ENCODE results near the gene PGM2L1. TPM values are rescaled to one million over a fixed set of nuclear protein-coding genes. Genes with fewer than 3 reads are reported as not detected.

Gene PGM2L1
- total RNA-seq, 1 donor from 2014 or later: 15.1 TPM

DNA sequence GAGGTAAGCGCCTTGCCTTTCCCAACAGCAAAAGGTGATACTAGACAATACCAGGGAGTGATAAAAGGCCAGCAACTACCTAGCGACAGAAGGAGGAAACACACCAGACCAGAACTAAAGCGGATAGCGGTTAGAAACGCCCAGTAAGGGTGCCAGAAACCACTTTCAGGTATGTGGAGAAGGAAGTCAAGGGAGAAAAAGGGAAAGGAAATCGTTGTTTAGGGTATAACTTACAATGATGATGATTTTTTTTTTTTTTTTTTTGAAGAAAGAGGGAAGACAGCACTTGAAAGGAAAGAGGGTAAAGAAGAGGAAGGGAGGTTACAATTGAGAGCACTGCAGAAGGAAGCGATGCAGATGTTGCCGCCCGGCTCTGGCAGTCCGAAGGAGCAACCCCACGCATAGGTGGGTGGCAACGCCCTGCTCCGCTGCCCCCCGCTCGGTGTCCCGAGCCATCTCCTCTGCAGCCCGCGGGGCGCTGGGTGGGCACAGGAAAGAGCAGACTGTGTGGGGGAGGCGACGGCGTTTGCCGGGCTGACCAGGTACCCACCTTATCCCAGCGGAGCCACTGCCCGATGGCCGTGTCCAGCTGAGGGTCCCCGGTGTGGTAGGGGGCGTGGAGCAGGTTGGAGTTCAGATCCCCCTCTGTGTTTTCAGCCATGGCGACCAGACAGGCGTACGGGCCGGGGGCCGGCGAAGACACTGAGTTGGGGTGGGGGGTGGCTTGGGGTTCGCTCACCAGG lies 561 bp downstream of the PGM2L1 start:
- TF ChIP-seq, protein P1, sequence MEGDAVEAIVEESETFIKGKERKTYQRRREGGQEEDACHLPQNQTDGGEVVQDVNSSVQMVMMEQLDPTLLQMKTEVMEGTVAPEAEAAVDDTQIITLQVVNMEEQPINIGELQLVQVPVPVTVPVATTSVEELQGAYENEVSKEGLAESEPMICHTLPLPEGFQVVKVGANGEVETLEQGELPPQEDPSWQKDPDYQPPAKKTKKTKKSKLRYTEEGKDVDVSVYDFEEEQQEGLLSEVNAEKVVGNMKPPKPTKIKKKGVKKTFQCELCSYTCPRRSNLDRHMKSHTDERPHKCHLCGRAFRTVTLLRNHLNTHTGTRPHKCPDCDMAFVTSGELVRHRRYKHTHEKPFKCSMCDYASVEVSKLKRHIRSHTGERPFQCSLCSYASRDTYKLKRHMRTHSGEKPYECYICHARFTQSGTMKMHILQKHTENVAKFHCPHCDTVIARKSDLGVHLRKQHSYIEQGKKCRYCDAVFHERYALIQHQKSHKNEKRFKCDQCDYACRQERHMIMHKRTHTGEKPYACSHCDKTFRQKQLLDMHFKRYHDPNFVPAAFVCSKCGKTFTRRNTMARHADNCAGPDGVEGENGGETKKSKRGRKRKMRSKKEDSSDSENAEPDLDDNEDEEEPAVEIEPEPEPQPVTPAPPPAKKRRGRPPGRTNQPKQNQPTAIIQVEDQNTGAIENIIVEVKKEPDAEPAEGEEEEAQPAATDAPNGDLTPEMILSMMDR (conservative IDR thresholded peaks at IDR 0.05): peak; percentile 41
- Mint-ChIP-seq H3K36me3 (ENCODE audit: low read depth) (no peaks in the 10 kb centered on the region), H3K27ac (ENCODE audit: unreplicated experiment) (peak overlapping the region; percentile 96), H3K27me3 (ENCODE audit: low read depth) (no peaks in the 10 kb centered on the region), H3K9me3 (no peaks in the 10 kb centered on the region), H3K4me1 (peaks cover 14% of the 10 kb centered on the region), H3K4me3 (peak overlapping the region; percentile 99)
- DNase-seq (ENCODE audit: low read depth, low spot score): no peak

DNA sequence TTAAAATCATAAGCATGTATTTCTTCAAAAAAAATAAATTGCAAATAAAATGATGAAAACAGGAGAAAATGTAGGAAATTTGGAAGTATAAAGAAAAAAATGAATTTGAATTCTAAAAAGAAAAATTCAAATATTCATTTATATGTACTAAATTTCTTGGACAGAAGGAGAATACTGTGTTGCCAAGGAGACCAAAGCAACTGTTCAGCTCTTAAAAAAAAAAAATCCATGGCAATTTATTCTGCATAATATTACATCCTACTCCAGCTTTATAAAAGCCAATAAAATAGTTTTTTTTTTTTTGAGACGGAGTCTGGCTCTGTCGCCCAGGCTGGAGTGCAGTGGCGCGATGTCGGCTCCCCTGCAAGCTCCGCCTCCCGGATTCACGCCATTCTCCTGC lies 6.0 kb downstream of the PGM2L1 start:
- TF ChIP-seq, protein P1 (conservative IDR thresholded peaks at IDR 0.05): no peak
- no peaks in the 10 kb centered on the region for H3K9me3 Mint-ChIP-seq
- no peak overlapping the region for H3K4me3 Mint-ChIP-seq
- no peaks in the 10 kb centered on the region for H3K27me3 Mint-ChIP-seq (ENCODE audit: low read depth)
- H3K27ac Mint-ChIP-seq (ENCODE audit: unreplicated experiment): no peak overlapping the region
- no peaks in the 10 kb centered on the region for H3K36me3 Mint-ChIP-seq (ENCODE audit: low read depth)
- no peak for DNase-seq (ENCODE audit: low read depth, low spot score)
- peaks cover 6% of the 10 kb centered on the region for H3K4me1 Mint-ChIP-seq

DNA sequence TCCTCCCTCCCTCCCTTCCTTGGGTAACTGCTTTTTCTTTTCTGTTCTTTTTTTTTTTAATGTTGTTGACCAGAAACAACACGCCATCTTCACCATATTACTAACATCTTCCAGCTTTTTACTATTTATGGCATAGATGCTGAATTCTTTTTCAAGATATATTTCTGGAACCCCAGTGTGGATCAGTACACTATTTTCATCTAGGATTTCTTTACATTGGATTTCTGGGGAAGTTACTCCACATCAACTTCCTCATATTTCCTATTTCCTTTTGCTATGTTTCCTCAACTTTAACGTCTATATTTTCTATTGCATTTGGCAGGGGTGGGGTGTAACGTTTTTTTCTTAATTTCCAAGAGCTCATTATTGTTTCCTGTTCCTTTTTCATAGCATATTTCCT lies 7.0 kb downstream of the PGM2L1 start:
- H3K36me3 Mint-ChIP-seq (ENCODE audit: low read depth): no peaks in the 10 kb centered on the region
- H3K27ac Mint-ChIP-seq (ENCODE audit: unreplicated experiment): no peak overlapping the region
- no peak for DNase-seq (ENCODE audit: low read depth, low spot score)
- no peaks in the 10 kb centered on the region for H3K9me3 Mint-ChIP-seq
- TF ChIP-seq, protein P1 (conservative IDR thresholded peaks at IDR 0.05): no peak
- peaks cover 5% of the 10 kb centered on the region for H3K4me1 Mint-ChIP-seq
- H3K4me3 Mint-ChIP-seq: no peak overlapping the region
- H3K27me3 Mint-ChIP-seq (ENCODE audit: low read depth): no peaks in the 10 kb centered on the region

DNA sequence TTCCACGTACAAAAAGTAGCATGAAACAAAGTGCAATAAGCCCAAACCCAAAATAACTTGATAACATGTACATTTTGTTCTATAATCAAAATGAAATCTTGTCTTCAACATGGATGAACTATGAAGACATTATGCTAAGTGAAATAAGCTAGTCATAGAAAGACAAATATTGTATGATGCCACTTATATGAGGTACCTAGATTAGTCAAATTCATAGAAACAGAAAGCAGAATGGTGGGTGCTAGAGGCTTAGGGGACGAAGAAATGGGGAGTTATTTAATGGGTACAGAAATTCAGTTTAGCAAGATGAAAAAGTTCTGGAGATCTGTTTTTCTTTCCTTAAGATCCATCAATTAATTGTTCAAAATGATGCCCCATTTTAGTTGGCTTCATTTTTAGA lies 7.5 kb downstream of the PGM2L1 start:
- no peaks in the 10 kb centered on the region for H3K36me3 Mint-ChIP-seq (ENCODE audit: low read depth)
- no peak for DNase-seq (ENCODE audit: low read depth, low spot score)
- no peaks in the 10 kb centered on the region for H3K9me3 Mint-ChIP-seq
- no peak overlapping the region for H3K4me3 Mint-ChIP-seq
- no peak overlapping the region for H3K27ac Mint-ChIP-seq (ENCODE audit: unreplicated experiment)
- TF ChIP-seq, protein P1 (conservative IDR thresholded peaks at IDR 0.05): no peak
- H3K4me1 Mint-ChIP-seq: peaks cover 5% of the 10 kb centered on the region
- H3K27me3 Mint-ChIP-seq (ENCODE audit: low read depth): no peaks in the 10 kb centered on the region

DNA sequence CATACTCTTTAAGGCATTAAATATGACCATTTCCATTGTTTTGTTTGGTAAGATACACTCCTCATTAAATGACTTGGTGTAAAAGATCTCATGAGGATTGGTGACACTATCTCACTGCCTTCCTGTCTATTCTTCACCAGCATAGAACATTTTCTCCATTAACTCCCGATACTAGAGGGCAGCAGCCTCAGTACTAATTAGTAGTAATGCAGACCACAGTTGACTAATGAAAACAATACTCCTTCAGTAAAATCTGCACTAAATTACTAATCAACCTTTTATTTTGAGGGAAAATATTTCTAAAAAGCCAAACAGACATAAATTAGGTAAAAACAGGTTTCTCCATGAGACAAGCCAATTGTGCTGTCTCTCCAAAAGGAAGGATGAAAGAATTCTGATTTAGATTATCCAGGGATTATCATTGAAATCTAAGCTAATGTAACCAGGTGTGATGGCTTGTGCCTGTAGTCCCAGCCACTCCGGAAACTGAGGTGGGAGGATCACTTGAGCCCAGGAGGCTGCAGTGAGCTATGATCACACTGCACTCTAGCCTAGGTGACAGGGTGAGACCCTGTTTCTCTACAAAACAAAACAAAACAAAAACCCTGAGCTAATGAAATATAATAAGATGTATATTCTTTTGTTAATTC lies 9.4 kb downstream of the PGM2L1 start:
- Mint-ChIP-seq H3K9me3 (no peaks in the 10 kb centered on the region), H3K36me3 (ENCODE audit: low read depth) (no peaks in the 10 kb centered on the region), H3K27me3 (ENCODE audit: low read depth) (no peaks in the 10 kb centered on the region), H3K27ac (ENCODE audit: unreplicated experiment) (no peak overlapping the region), H3K4me3 (no peak overlapping the region), H3K4me1 (peaks cover 5% of the 10 kb centered on the region)
- DNase-seq (ENCODE audit: low read depth, low spot score): peak; percentile 38
- TF ChIP-seq, protein P1 (conservative IDR thresholded peaks at IDR 0.05): peak; percentile 83
